Astrocyte (in vitro differentiated cells and primary cell): Measurements from ENCODE around the gene CPLX1. TPM values are rescaled to one million over a fixed set of nuclear protein-coding genes. Genes with fewer than 3 reads are reported as not detected.
A peak's percentile ranks its signal among the peaks of the same experiment; 100 is the strongest.

Experiments
- DNase-seq: peaks from one replicate; pipeline ENCODE4 v3.0.0-alpha.2; 2010; ENCODE audit warnings: low read depth
- FAIRE-seq: peaks from 2 replicates; lab custom pipeline; 2011; peaks lifted over from hg19 to GRCh38; lab: Jason Lieb, UNC
- H2AFZ ChIP-seq: 2 replicates; pipeline ENCODE4 v1.6.0; 2012; ENCODE audit warnings: low read depth, low read length, inconsistent platforms
- H3K27ac ChIP-seq: 2 replicates; pipeline ENCODE4 v1.5.1; 2011; ENCODE audit warnings: low read depth, low read length, inconsistent platforms
- H3K27me3 ChIP-seq: 2 replicates; pipeline ENCODE4 v1.6.0; 2011; ENCODE audit warnings: low read length, inconsistent platforms; ENCODE audit not compliant: insufficient read depth
- H3K36me3 ChIP-seq: 2 replicates; pipeline ENCODE4 v1.5.1; 2011; ENCODE audit warnings: low read length, inconsistent platforms; ENCODE audit not compliant: insufficient read depth
- H3K4me1 ChIP-seq: 2 replicates; pipeline ENCODE4 v1.5.1; 2011; ENCODE audit warnings: low read length, inconsistent platforms; ENCODE audit not compliant: insufficient read depth
- H3K4me2 ChIP-seq: 2 replicates; pipeline ENCODE4 v1.6.0; 2012; ENCODE audit warnings: low read length, inconsistent platforms
- H3K4me3 ChIP-seq: 2 replicates; pipeline ENCODE4 v1.5.1; 2011; ENCODE audit warnings: low read depth, mild to moderate bottlenecking, low read length, inconsistent platforms; ENCODE audit not compliant: insufficient read depth
- H3K79me2 ChIP-seq: 2 replicates; pipeline ENCODE4 v1.6.0; 2012; ENCODE audit warnings: mild to moderate bottlenecking, low read length, inconsistent platforms; ENCODE audit not compliant: insufficient read depth
- H3K9ac ChIP-seq: 2 replicates; pipeline ENCODE4 v1.6.0; 2012; ENCODE audit warnings: mild to moderate bottlenecking, low read length, inconsistent platforms
- H3K9me3 ChIP-seq: 2 replicates; pipeline ENCODE4 v1.5.1; 2012; ENCODE audit warnings: low read depth, mild to moderate bottlenecking, low read length, inconsistent platforms; ENCODE audit not compliant: insufficient read depth
- H4K20me1 ChIP-seq: 2 replicates; pipeline ENCODE4 v1.6.0; 2012; ENCODE audit warnings: low read length, inconsistent platforms; ENCODE audit not compliant: insufficient read depth
- H3K27ac Mint-ChIP-seq: one replicate; pipeline ENCODE4 v1.8.0; 2021; ENCODE audit warnings: mild to moderate bottlenecking, mixed read lengths; ENCODE audit not compliant: unreplicated experiment
- H3K27me3 Mint-ChIP-seq: one replicate; pipeline ENCODE4 v1.8.0; 2021; ENCODE audit warnings: low read depth, mixed read lengths; ENCODE audit not compliant: unreplicated experiment
- H3K36me3 Mint-ChIP-seq: one replicate; pipeline ENCODE4 v1.8.0; 2021; ENCODE audit warnings: low read depth, mixed read lengths; ENCODE audit not compliant: unreplicated experiment
- H3K4me1 Mint-ChIP-seq: one replicate; pipeline ENCODE4 v1.8.0; 2021; ENCODE audit warnings: low read depth, mixed read lengths; ENCODE audit not compliant: unreplicated experiment
- H3K4me3 Mint-ChIP-seq: one replicate; pipeline ENCODE4 v1.8.0; 2021; ENCODE audit warnings: mild to moderate bottlenecking, moderate library complexity, mixed read lengths; ENCODE audit not compliant: unreplicated experiment
- H3K9me3 Mint-ChIP-seq: one replicate; pipeline ENCODE4 v1.8.0; 2021; ENCODE audit warnings: mild to moderate bottlenecking, mixed read lengths; ENCODE audit not compliant: unreplicated experiment
- CTCF ChIP-seq: IDR thresholded peaks from 2 replicates; pipeline ENCODE4 v1.5.1; 2011; ENCODE audit warnings: low read depth, mild to moderate bottlenecking, inconsistent platforms, low read length, moderate library complexity; ENCODE audit not compliant: insufficient read depth
- EZH2 ChIP-seq: IDR thresholded peaks from 2 replicates; pipeline ENCODE4 v1.6.1; 2012; ENCODE audit warnings: mild to moderate bottlenecking, low read length, inconsistent platforms; ENCODE audit not compliant: insufficient read depth
- total RNA-seq: library from RNA; stranded (reverse); gene quantifications from 2 replicates; pipeline ENCODE4 v1.2.1, GENCODE V29; 2021

The CPLX1 gene
- total RNA-seq, 1 donor from 2014 or later, result 1.9 TPM

GRCh38 chr4:786861-787300 lies 39.0 kb downstream of the CPLX1 start:
- peaks cover 1% of the 10 kb centered on the region for H3K4me1 Mint-ChIP-seq
- H3K4me3 Mint-ChIP-seq, result no peak overlapping the region
- H3K9ac ChIP-seq, result no peak overlapping the region
- FAIRE-seq (no peak), DNase-seq (no peak)
- no peaks in the 10 kb centered on the region for H3K79me2 ChIP-seq
- no peak overlapping the region for H2AFZ ChIP-seq
- H3K4me2 ChIP-seq, result no peak overlapping the region
- H3K36me3 Mint-ChIP-seq, result peaks cover 3% of the 10 kb centered on the region
- H3K27me3 Mint-ChIP-seq, result peaks cover 40% of the 10 kb centered on the region
- H3K27ac ChIP-seq, result no peak overlapping the region
- peaks cover 7% of the 10 kb centered on the region for H3K4me1 ChIP-seq
- no peaks in the 10 kb centered on the region for H3K36me3 ChIP-seq
- H4K20me1 ChIP-seq, result no peaks in the 10 kb centered on the region
- no peak overlapping the region for H3K27ac Mint-ChIP-seq
- no peak for TF ChIP-seq CTCF
- peak; percentile 24 for TF ChIP-seq EZH2
- no peaks in the 10 kb centered on the region for H3K9me3 ChIP-seq
- H3K4me3 ChIP-seq, result no peak overlapping the region
- peaks cover 31% of the 10 kb centered on the region for H3K27me3 ChIP-seq
- no peaks in the 10 kb centered on the region for H3K9me3 Mint-ChIP-seq

GRCh38 chr4:786074-786741 lies 39.7 kb downstream of the CPLX1 start:
- Histone ChIP-seq H3K4me3 (no peak overlapping the region), H3K27me3 (peaks cover 27% of the 10 kb centered on the region), H4K20me1 (no peaks in the 10 kb centered on the region), H3K27ac (no peak overlapping the region), H3K36me3 (no peaks in the 10 kb centered on the region), H2AFZ (no peak overlapping the region), H3K9ac (no peak overlapping the region), H3K4me1 (peaks cover 7% of the 10 kb centered on the region), H3K4me2 (peak overlapping the region; percentile 26), H3K79me2 (peaks cover 5% of the 10 kb centered on the region), H3K9me3 (no peaks in the 10 kb centered on the region)
- Mint-ChIP-seq H3K36me3 (peaks cover 3% of the 10 kb centered on the region), H3K4me3 (no peak overlapping the region), H3K27me3 (peaks cover 40% of the 10 kb centered on the region), H3K4me1 (peaks cover 1% of the 10 kb centered on the region), H3K27ac (no peak overlapping the region), H3K9me3 (no peaks in the 10 kb centered on the region)
- FAIRE-seq, result no peak
- TF ChIP-seq EZH2 (peak; percentile 72), CTCF (no peak)
- no peak for DNase-seq

- no peak overlapping the region for H3K4me3 Mint-ChIP-seq
- peaks cover 5% of the 10 kb centered on the region for H3K36me3 Mint-ChIP-seq
- H3K4me1 ChIP-seq, result peaks cover 9% of the 10 kb centered on the region
- peaks cover 12% of the 10 kb centered on the region for H3K79me2 ChIP-seq
- H3K9me3 ChIP-seq, result no peaks in the 10 kb centered on the region
- peaks cover 27% of the 10 kb centered on the region for H3K27me3 ChIP-seq
- no peak overlapping the region for H3K9ac ChIP-seq
- TF ChIP-seq EZH2 (peak; percentile 72), CTCF (no peak)
- peak overlapping the region; percentile 26 for H3K4me2 ChIP-seq
- no peaks in the 10 kb centered on the region for H3K9me3 Mint-ChIP-seq
- no peaks in the 10 kb centered on the region for H3K36me3 ChIP-seq
- H4K20me1 ChIP-seq, result peaks cover 3% of the 10 kb centered on the region
- H3K27ac Mint-ChIP-seq, result no peak overlapping the region
- peaks cover 35% of the 10 kb centered on the region for H3K27me3 Mint-ChIP-seq
- DNase-seq (no peak), FAIRE-seq (no peak)
- no peak overlapping the region for H3K27ac ChIP-seq
- no peak overlapping the region for H3K4me3 ChIP-seq
- H2AFZ ChIP-seq, result no peak overlapping the region
- H3K4me1 Mint-ChIP-seq, result peaks cover 1% of the 10 kb centered on the region
Observed at GRCh38 chr4:785332-786073, 40.4 kb downstream of the CPLX1 start.
